Non-pigmented ciliary epithelial cell (primary cell): ENCODE results near the gene ACIN1.
"Not testable (repeated sequence)": the region's sequence is repeated elsewhere in the genome, so short reads cannot be mapped to it uniquely, and the experiment has no call there.

Experiments used
- DNase-seq: peaks from one replicate; pipeline ENCODE4 v3.0.0-alpha.2; 2010; ENCODE audit warnings: low read depth

ACIN1 gene

DNA sequence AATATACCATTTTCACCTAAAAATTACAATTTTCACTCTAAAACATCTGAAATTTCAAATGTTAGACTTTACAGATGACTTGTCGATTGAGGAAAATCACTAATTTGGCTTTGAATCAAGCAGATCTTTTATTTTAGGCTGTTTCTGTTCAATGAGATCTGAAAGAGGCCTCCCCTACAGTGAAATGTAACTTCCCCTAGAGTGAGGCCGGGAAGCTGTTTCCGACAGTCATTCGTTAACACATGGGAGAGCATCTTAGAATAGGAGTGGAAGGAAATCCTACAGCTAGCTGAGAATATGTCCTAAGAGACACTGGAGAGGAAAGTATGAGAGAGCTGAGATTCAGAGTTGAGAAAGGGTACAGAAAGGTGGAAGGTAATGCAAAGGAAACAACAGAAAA is 79.3 kb downstream of the ACIN1 start:
- no peak for DNase-seq

DNA sequence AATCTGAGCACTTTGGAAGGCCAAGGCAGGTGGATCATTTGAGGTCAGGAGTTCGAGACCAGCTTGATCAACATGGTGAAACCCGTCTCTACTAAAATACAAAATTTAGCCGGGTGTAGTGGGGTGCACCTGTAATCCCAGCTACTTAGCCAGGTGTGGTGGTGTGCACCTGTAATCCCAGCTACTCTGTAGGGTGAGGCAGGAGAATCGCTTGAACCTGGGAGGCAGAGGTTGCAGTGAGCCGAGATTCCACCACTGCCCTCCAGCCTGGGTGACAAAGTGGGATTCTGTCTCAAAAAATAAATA is 81.2 kb downstream of the ACIN1 start:
- not testable (repeated sequence) for DNase-seq

DNA sequence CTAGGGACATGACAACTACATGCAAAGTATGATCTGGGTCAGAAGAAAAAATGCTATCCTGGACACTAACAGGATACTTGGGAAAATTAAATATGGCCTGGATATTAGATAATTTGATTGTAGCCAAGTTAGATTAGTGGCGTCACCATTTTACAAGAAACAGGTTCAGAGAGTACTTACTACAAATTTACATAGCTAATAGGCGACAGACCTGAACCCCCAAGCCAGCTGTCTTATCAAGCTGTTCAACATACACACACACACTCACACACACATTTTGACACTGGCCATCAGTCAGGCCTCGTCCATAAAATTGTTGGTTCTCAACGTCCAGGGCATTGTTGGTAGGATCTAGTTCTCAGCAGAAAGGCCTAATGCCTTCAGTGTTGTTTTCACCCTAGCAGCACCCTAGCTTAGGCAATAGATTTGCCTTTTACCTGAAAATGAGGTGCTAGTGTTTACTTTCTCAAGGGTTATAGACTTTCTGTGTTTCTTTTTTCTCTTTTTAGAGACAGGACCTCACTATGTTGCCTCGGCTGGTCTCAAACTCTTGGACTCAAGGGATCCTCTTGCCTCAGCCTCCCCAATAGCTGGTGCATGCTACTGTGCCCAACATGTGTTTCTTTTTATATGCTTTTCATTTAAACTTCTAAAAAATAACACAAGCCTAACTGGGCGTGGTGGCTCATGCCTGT is 81.7 kb downstream of the ACIN1 start:
- no peak for DNase-seq

DNA sequence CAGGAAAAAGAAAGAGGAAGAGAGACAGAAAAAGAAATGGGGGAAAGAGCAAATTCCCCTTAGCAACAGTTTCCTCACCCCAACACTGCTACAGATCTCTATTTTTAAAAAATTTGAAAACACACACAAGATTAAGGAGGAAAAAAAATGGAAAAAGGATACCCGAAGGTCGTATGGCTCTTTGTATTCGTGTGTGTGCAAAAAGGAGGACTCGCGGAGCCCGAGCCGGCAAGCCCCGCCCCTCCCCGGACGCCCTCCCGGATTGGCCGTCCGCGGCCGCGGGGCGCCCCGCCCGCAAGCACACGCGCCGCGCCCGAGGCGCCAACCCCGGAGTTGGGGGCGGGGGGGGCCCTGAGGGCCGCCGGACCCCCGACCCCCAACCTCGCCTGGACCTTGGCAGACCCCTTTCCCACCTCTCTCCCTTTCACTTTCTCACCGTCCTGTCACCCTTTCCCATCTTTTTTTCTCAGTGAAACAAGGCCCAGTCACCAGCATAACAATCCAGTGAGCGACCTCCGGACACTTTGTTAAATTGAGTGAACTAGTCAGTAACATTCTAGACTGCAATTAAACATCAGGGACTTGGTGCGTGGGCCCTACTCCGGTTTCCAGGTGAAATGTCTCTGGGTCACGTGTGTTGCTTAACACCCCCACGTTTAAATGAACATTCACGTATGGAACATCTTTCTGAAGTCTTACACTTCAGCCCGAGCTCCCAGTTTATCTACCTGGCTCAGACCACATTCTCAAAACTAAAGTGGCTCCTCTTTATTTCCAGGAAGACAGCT is 84.8 kb downstream of the ACIN1 start, which contains the start of gene C14orf93:
C14orf93 (minus strand) TSS at position 205 of the 788 bp plus-strand sequence. CDS start 11,120 bp downstream, outside the sequence.
- DNase-seq, result no peak

DNA sequence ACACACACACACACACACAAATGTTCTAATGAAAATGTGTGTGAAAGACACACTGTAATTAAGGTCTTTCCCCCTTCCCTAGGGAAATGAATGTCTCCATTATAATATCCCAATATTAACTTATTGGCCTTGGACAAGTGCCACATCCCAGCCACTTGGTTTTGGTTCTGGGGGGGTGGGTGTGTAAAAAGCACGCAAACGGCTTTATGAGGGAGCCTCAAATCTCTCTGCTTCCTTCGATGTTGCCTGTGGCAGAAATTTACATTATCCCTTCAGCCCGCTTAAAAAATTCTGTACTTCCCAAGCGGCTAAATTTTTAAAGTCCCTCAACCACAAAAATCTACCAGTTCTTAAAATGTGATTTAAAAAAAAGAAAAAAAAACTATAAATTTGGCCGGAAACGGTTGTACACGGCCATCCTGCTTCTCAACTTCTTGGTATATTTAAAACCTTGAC is 85.4 kb downstream of the ACIN1 start:
- DNase-seq, result no peak

DNA sequence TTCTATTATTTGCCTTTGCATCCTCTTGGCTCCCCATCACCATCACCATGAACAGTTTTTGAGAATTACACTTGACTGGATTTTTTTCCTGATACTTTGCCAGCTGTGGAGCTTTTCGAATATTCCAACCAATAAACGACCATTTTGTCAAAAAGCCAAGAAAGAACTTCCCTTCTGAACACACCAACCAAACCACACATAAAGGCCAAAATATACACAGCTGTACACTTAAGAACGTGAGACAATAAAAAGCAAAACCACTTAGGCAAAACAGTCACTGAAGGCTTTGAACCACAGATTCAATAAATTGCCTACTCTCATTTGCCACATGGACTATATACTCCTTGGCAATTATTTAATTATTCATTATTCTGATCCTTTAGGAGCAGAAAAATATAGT is 86.1 kb downstream of the ACIN1 start:
- no peak for DNase-seq
